Measurements from ENCODE around the gene PNKP.

The PNKP gene

GRCh38 chr19:49894879-49895565 lies 27.6 kb upstream of the PNKP start:
- peak; percentile 63 to 85 for DNase-seq (ENCODE audit: low spot score in 2 of 2)
- peak overlapping the region; percentile 92 for H3K4me3 Mint-ChIP-seq

GRCh38 chr19:49894011-49894664 lies 26.8 kb upstream of the PNKP start:
- ATAC-seq (peak; percentile 5), DNase-seq (ENCODE audit: low spot score in 2 of 2) (no peak)
- Mint-ChIP-seq H3K9me3 (no peaks in the 10 kb centered on the region), H3K27ac (peak overlapping the region; percentile 99), H3K4me1 (peaks cover 84% of the 10 kb centered on the region), H3K4me3 (peak overlapping the region; percentile 92), H3K36me3 (no peaks in the 10 kb centered on the region)

More at GRCh38 chr19:49894879-49895565, 27.6 kb upstream of the PNKP start:
- ATAC-seq = peak; percentile 70
- H3K36me3 Mint-ChIP-seq = no peaks in the 10 kb centered on the region
- peak overlapping the region; percentile 99 for H3K27ac Mint-ChIP-seq
- no peaks in the 10 kb centered on the region for H3K9me3 Mint-ChIP-seq
- peaks cover 76% of the 10 kb centered on the region for H3K4me1 Mint-ChIP-seq

DNA sequence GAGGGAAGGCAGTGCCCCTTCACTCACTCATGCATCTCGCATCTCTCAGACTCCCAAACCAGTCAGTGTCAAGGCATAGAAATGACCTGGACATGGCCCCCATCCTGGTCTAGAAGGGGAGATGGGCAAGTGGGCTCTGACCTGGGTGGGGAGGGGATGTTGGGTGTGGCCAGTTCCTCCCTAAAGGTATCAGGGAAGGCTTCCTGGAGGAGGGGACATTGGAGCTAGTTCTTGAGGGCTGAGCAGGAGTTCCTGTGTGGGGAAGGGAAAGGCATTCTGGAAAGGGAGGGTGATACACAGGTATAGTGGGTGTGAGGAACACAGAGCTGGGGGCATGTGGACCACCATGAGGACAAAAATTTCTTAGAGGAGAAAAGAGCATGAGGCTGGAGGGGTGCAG lies 25.3 kb upstream of the PNKP start:
- Mint-ChIP-seq H3K4me3 (peak overlapping the region; percentile 92), H3K36me3 (no peaks in the 10 kb centered on the region), H3K4me1 (peaks cover 89% of the 10 kb centered on the region), H3K9me3 (no peaks in the 10 kb centered on the region), H3K27ac (peak overlapping the region; percentile 99)
- no peak for ATAC-seq
- no peak for DNase-seq (ENCODE audit: low spot score in 2 of 2)

GRCh38 chr19:49891393-49891792 lies 24.0 kb upstream of the PNKP start:
- no peak for ATAC-seq
- Mint-ChIP-seq H3K4me3 (peak overlapping the region; percentile 92), H3K36me3 (no peaks in the 10 kb centered on the region), H3K27ac (peak overlapping the region; percentile 99), H3K9me3 (no peaks in the 10 kb centered on the region), H3K4me1 (peaks cover 76% of the 10 kb centered on the region)
- no peak for DNase-seq (ENCODE audit: low spot score in 2 of 2)

DNA sequence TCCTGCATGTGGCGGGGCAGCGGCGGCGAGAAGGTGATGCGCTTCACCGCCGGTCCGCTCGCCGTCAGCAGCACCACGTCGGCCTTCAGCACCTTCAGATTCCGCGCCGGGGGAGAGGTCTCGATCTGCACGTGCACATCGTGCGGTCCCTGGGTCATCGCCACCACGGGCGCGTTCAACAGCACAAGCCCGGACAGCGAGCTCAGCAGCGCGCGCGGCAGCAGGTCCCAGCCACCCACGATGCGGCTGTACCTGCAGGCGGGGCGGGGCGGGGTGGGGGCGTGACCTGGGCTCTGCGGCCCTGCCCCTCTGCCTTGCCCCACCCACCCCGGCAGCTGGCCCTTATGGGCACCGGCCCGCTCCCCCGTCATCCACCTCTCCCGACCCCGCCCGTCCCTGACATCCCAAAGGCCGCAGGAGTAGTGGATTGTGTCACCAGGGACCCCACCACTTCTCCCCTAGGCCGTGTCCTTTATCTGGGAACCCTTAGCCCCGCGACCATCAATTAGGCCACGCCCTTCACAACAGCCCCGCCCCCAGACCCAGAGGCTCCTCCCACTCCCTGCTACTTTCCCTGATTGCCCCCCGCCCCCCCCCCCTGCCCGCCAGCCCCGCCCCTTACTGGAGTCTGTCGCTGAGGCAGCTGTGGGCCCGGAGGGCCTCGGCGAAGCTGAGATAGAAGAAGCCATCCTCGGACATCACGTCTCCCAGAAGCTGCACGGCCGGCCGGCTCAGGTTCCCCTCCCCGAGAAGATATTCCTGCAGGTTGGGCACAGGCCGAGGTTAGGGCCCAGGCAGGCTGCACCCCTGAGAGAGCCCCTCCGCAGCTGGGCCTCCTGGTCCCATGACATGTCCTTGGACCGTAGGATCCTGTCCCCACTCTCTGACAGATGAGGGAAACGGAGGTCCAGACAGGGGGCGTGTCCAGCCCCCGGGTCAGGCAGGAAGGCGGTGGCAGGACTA lies 23.3 kb upstream of the PNKP start:
- ATAC-seq (peak; percentile 58), DNase-seq (ENCODE audit: low spot score in 2 of 2) (peak in 1 of 2 donors; percentile 84)
- peak overlapping the region; percentile 99 for H3K27ac Mint-ChIP-seq
- H3K4me3 Mint-ChIP-seq = peak overlapping the region; percentile 92
- no peaks in the 10 kb centered on the region for H3K36me3 Mint-ChIP-seq
- H3K9me3 Mint-ChIP-seq = no peaks in the 10 kb centered on the region
- peaks cover 69% of the 10 kb centered on the region for H3K4me1 Mint-ChIP-seq

- Mint-ChIP-seq H3K4me3 (peak overlapping the region; percentile 92), H3K9me3 (no peaks in the 10 kb centered on the region), H3K27ac (peak overlapping the region; percentile 67), H3K4me1 (peaks cover 61% of the 10 kb centered on the region), H3K36me3 (no peaks in the 10 kb centered on the region)
- DNase-seq (ENCODE audit: low spot score in 2 of 2) (peak in 1 of 2 donors; percentile 65), ATAC-seq (peak; percentile 54)
Observed at GRCh38 chr19:49889687-49890348, 22.4 kb upstream of the PNKP start.

GRCh38 chr19:49889038-49889686 lies 21.8 kb upstream of the PNKP start:
- no peak for DNase-seq (ENCODE audit: low spot score in 2 of 2)
- Mint-ChIP-seq H3K27ac (peak overlapping the region; percentile 67), H3K9me3 (no peaks in the 10 kb centered on the region), H3K4me1 (peaks cover 54% of the 10 kb centered on the region), H3K4me3 (peak overlapping the region; percentile 92), H3K36me3 (no peaks in the 10 kb centered on the region)
- no peak for ATAC-seq

DNA sequence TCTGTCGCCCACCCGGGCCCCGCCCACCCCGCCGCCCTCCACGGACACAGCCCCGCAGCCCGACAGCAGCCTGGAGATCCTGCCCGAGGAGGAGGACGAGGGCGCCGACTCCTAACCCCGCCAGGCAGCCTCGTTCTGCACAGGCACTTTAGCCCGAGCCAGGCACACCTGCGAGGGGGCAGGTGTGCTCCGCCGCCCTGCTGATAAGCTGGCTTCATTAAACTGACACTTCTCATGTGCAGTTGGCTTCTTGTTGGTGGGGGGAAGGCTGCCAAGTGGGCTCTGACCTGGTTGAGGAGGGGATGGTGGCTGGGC lies 21.1 kb upstream of the PNKP start:
- H3K9me3 Mint-ChIP-seq = no peaks in the 10 kb centered on the region
- no peak for DNase-seq (ENCODE audit: low spot score in 2 of 2)
- H3K27ac Mint-ChIP-seq = peak overlapping the region; percentile 67
- H3K4me3 Mint-ChIP-seq = peak overlapping the region; percentile 92
- H3K4me1 Mint-ChIP-seq = peaks cover 50% of the 10 kb centered on the region
- no peaks in the 10 kb centered on the region for H3K36me3 Mint-ChIP-seq
- no peak for ATAC-seq

DNA sequence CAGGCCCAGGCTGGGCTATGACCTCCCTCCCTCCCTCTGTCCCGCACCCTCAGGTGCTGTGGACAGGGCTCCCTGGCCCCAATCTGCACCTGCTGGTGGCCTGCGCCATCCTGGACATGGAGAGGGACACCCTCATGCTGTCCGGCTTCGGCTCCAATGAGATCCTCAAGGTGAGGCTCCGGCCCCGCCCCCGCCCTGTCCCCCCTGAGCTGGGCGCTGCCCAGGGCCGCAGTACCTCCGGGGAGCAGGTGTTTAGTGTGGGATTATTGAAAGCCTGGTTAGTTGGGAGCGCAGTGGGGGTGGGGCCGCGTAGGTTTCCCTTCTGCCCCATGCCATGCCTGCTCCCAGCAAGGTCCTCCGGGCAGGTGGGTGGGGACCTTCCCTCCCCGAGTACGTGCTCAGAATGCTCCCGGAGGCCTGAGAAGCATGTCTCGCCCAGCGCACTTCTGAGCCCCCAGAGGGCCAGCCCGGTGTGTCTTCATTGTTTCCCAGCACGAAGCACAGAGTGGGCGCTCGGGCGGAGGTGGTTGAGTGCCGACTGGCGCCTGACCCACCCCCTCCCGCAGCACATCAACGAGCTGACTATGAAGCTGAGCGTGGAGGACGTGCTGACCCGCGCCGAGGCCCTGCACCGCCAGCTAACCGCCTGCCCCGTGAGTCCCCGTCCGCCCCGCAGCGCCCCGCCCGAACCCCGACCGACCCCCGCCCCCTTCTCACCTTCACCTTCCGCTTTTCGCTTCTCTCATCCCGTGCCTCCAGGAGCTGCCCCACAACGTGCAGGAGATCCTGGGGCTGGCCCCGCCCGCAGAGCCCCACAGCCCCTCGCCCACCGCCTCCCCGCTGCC lies 20.5 kb upstream of the PNKP start:
- no peak for DNase-seq (ENCODE audit: low spot score in 2 of 2)
- H3K9me3 Mint-ChIP-seq = no peaks in the 10 kb centered on the region

DNA sequence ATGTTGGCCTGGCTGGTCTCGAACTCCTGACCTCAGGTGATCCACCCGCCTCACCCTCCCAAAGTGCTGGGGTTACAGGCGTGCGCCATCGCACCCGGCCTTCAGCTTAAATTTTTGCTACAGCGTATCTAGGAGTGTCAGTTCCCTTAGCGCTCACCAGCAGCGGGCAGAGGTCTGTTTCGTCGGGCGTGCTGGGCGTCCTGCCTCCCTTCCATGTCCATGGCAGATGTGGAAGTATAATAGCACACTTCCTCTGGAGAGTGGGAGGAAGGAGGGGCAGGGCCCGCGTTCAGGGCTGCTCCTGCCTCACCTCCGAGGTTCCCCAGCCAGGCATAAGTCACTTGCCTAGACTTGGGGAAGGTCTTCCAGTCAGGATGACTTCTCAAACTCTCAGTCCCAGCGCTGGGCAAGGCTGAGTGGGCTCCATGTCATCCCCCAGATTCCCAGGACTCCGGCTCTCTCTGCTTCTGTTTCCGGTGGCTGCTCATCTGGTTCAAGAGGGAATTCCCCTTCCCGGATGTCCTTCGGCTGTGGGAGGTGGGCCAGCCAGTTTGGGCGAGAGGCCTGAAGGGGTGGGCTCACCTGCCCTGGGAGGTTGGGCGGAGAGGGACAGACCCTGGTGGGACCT lies 19.8 kb upstream of the PNKP start:
- peak overlapping the region; percentile 92 for H3K4me3 Mint-ChIP-seq
- H3K9me3 Mint-ChIP-seq = no peaks in the 10 kb centered on the region
- ATAC-seq = no peak
- no peak for DNase-seq (ENCODE audit: low spot score in 2 of 2)
- peak overlapping the region; percentile 50 for H3K27ac Mint-ChIP-seq
- peaks cover 44% of the 10 kb centered on the region for H3K4me1 Mint-ChIP-seq
- H3K36me3 Mint-ChIP-seq = no peaks in the 10 kb centered on the region

More for the DNA sequence above, 20.5 kb upstream of the PNKP start:
- H3K36me3 Mint-ChIP-seq = no peaks in the 10 kb centered on the region
- H3K4me1 Mint-ChIP-seq = peaks cover 49% of the 10 kb centered on the region
- peak; percentile 2 for ATAC-seq
- H3K4me3 Mint-ChIP-seq = peak overlapping the region; percentile 92
- H3K27ac Mint-ChIP-seq = peak overlapping the region; percentile 67

DNA sequence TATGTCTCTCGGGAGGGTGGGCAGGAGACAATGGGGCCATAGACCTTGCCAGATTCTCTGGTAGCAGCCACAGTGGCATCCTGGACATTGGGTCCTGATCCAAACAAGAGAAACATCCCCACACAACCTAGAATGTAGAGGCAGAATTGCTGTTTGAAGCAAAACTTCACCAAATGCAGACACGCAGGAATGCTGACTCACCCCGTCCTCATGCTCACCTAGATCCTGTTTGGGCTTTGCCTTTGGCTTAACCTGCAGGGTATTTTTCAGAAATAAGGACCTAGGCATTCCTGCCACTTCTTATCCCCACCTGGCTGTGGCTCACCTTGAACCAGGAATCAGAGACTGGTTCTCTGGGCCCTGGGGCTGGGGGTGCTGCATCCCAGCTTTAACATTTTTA lies 17.4 kb upstream of the PNKP start:
- Mint-ChIP-seq H3K36me3 (no peaks in the 10 kb centered on the region), H3K4me1 (peaks cover 39% of the 10 kb centered on the region), H3K4me3 (no peak overlapping the region), H3K27ac (no peak overlapping the region), H3K9me3 (no peaks in the 10 kb centered on the region)
- DNase-seq (ENCODE audit: low spot score in 2 of 2) = no peak
- ATAC-seq = no peak

DNA sequence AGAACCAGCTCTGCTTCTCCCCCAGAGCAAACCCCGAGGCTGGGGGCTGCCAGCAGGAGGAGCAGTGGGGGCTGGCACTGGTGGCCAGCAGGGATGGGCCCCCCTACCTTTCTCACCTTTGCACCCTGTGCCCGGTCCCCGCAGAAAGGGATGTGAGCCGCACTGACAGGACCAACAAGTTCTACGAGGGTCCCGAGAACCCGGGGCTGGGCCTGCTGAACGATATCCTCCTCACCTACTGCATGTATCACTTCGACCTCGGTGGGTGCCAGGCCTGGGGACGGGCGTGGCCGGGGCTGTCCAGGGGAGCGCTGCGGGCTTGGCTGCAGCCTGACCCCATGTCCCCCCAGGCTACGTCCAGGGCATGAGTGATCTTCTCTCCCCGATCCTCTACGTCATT lies 16.7 kb upstream of the PNKP start:
- H3K4me1 Mint-ChIP-seq = peaks cover 37% of the 10 kb centered on the region
- DNase-seq (ENCODE audit: low spot score in 2 of 2) (no peak), ATAC-seq (no peak)
- no peak overlapping the region for H3K4me3 Mint-ChIP-seq
- H3K27ac Mint-ChIP-seq = no peak overlapping the region
- H3K36me3 Mint-ChIP-seq = no peaks in the 10 kb centered on the region
- H3K9me3 Mint-ChIP-seq = no peaks in the 10 kb centered on the region

DNA sequence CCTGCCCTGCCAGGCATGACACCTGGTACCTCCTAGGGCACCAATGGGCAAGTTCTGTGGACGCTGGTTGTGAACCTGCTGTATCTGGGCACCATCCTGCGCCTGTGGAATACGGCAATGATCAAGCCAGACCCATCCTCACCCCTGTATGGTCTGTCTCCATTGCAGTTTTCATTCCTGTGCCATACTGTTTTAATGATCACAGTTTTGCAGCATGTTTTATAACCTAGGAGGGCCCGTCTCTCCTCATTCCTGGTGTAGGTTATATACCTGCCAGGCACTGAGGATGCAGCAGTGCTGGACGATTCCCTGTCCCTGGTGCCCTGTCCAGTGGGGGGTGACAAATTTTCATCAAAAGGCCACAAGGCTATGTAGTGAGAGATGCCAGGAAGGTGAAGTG lies 15.7 kb upstream of the PNKP start:
- ATAC-seq (no peak), DNase-seq (ENCODE audit: low spot score in 2 of 2) (no peak)
- Mint-ChIP-seq H3K4me3 (no peak overlapping the region), H3K4me1 (peaks cover 39% of the 10 kb centered on the region), H3K9me3 (no peaks in the 10 kb centered on the region), H3K27ac (no peak overlapping the region), H3K36me3 (no peaks in the 10 kb centered on the region)

Data from stimulated activated effector memory CD8-positive, alpha-beta T cell treated with anti-CD3 and anti-CD28 coated beads, Interleukin-12 subunit alpha, Interleukin-12 subunit beta, amount 100 ng/mL, for 72 hours (primary cell).